ENCODE measurements around the gene CORO1A.

GRCh38 chr16:30179195-30179594 lies 4.2 kb upstream of the CORO1A start:
- TF ChIP-seq PHF8 (IDR thresholded peaks at IDR 0.05; ENCODE audit: borderline replicate concordance, low read depth) (no peak), NR3C1 (IDR thresholded peaks at IDR 0.05) (no peak), CTCF (IDR thresholded peaks at IDR 0.05) (no peak), HDAC2 (IDR thresholded peaks at IDR 0.05) (no peak), POLR2A (IDR thresholded peaks at IDR 0.05; ENCODE audit: low read length) (no peak), ESRRA (IDR thresholded peaks at IDR 0.05; ENCODE audit: borderline replicate concordance, low read length) (no peak)

Data from A549 (cell line).